Mucosa of stomach (tissue), 1 donor: ENCODE results near the gene GABRA5.

Source experiments
- H3K27me3 ChIP-seq: one replicate; pipeline ENCODE4 v1.7.0; 2013; ENCODE audit warnings: mild to moderate bottlenecking, low read length; ENCODE audit not compliant: control insufficient read depth, insufficient read depth
- H3K36me3 ChIP-seq: one replicate; pipeline ENCODE4 v1.7.0; 2013; ENCODE audit warnings: low read length; ENCODE audit not compliant: control insufficient read depth, insufficient read depth
- H3K4me1 ChIP-seq: one replicate; pipeline ENCODE4 v1.7.0; 2013; ENCODE audit warnings: mild to moderate bottlenecking, low read length; ENCODE audit not compliant: control insufficient read depth, insufficient read depth
- H3K4me3 ChIP-seq: one replicate; pipeline ENCODE4 v1.7.0; 2013; ENCODE audit warnings: low read length
- H3K9ac ChIP-seq: one replicate; pipeline ENCODE4 v1.7.0; 2013; ENCODE audit warnings: mild to moderate bottlenecking, low read length, moderate library complexity
- H3K9me3 ChIP-seq: one replicate; pipeline ENCODE4 v1.7.0; 2013; ENCODE audit warnings: mild to moderate bottlenecking, low read length, moderate library complexity; ENCODE audit not compliant: control insufficient read depth
- donor health status: Pancreatic carcinoma.

Gene GABRA5

GRCh38 chr15:26882616-26883365, 15.9 kb downstream of the GABRA5 start:
- H3K9ac ChIP-seq: no peak overlapping the region
- no peak overlapping the region for H3K4me3 ChIP-seq
- no peaks in the 10 kb centered on the region for H3K4me1 ChIP-seq
- no peaks in the 10 kb centered on the region for H3K9me3 ChIP-seq
- H3K27me3 ChIP-seq: peaks cover 3% of the 10 kb centered on the region
- no peaks in the 10 kb centered on the region for H3K36me3 ChIP-seq

- Histone ChIP-seq H3K36me3 (no peaks in the 10 kb centered on the region), H3K9me3 (no peaks in the 10 kb centered on the region), H3K4me1 (no peaks in the 10 kb centered on the region), H3K27me3 (peaks cover 3% of the 10 kb centered on the region), H3K9ac (no peak overlapping the region), H3K4me3 (no peak overlapping the region)
These were observed 16.6 kb downstream of the GABRA5 start for GRCh38 chr15:26883466-26883865.

DNA sequence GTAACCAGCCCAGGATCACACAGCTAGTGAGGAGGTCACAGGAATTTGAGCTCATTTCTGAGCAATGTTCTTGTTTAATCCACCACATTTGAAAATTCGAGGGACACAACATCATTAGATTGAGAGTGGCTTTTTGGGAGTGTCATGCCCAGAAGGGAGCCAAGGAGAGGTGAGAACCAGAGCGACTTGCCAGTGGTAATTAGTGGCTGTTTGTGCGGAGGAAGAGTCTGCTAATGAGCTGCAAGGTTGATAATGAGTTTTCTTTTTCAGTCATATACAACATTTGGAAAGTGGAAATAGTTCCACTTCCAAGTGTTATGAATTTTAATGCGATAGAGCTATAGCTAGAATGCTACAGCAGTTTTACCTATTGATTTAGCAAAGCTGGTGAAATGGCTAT, 19.7 kb downstream of the GABRA5 start:
- H3K36me3 ChIP-seq: no peaks in the 10 kb centered on the region
- H3K9ac ChIP-seq: no peak overlapping the region
- H3K27me3 ChIP-seq: peaks cover 3% of the 10 kb centered on the region
- H3K4me1 ChIP-seq: no peaks in the 10 kb centered on the region
- H3K9me3 ChIP-seq: no peaks in the 10 kb centered on the region
- no peak overlapping the region for H3K4me3 ChIP-seq

DNA sequence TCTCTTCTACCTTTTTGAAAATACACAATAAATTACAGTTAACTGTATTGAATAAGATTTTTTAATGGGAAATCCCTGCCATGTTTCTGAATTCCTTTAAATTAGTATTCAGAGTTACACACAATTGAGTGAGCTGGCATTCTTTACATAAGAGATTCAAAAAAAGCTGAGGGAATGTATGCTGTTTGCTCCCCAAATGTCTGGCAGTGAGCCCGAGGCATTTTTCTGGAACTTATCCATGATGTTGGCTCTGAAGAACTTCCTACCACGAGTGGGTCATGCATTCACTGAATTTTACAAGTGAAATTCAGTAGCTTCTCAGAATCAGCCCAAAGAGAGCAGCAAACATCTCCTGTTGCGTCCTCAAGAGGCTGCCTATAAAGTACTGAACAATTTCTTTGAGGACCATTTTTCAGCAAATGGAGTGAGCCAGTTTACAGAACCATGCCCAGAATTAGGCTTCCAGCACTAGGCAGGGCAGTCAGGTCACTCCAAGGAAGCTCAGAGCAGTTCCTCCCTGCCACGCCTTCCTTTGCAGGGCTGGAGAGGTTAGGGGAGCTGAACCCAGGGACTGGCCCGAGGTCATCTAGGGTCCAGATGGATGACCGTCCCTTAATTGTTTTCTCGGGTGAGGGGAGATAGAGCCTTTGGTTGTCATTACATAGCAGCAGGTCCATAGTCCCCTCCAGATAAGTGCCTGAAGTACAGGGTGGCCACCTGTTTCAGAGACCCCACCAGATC, 21.2 kb downstream of the GABRA5 start:
- H3K36me3 ChIP-seq: no peaks in the 10 kb centered on the region
- no peaks in the 10 kb centered on the region for H3K9me3 ChIP-seq
- H3K4me3 ChIP-seq: no peak overlapping the region
- H3K9ac ChIP-seq: no peak overlapping the region
- H3K4me1 ChIP-seq: no peaks in the 10 kb centered on the region
- no peaks in the 10 kb centered on the region for H3K27me3 ChIP-seq

- no peaks in the 10 kb centered on the region for H3K36me3 ChIP-seq
- H3K27me3 ChIP-seq: no peaks in the 10 kb centered on the region
- no peak overlapping the region for H3K4me3 ChIP-seq
- H3K9ac ChIP-seq: no peak overlapping the region
- H3K9me3 ChIP-seq: no peaks in the 10 kb centered on the region
- H3K4me1 ChIP-seq: no peaks in the 10 kb centered on the region
These were observed 21.9 kb downstream of the GABRA5 start for GRCh38 chr15:26888761-26889160.

DNA sequence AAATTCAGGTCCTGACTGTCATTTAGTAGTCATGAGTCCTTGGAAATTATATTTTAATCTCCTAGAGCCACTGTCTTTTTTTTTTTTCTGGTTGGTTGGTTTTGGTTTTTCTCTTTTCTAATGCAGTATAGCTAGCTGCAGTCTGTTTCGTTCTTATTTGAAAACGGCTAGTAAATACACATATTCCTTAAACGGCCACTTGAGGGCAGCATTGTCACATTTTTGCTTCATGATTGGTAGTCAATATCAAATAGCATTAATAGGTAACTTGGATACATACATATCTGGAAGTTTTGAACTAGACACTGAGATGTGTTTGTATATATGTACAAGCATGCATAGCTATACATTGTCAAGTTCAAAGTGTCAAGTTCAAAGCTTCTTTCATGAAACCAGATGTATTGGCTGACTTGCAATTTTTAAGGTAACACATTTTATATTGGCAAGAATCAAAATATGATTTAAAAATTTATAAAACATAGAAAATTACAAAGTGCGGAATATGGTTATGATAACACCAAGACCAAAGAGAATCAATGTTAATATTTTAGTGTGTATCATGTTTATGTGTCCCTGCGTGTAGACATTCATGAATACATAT, 22.5 kb downstream of the GABRA5 start:
- Histone ChIP-seq H3K27me3 (no peaks in the 10 kb centered on the region), H3K36me3 (no peaks in the 10 kb centered on the region), H3K9ac (no peak overlapping the region), H3K4me3 (no peak overlapping the region), H3K9me3 (no peaks in the 10 kb centered on the region), H3K4me1 (no peaks in the 10 kb centered on the region)

- Histone ChIP-seq H3K9me3 (no peaks in the 10 kb centered on the region), H3K4me3 (no peak overlapping the region), H3K9ac (no peak overlapping the region), H3K36me3 (no peaks in the 10 kb centered on the region), H3K4me1 (no peaks in the 10 kb centered on the region), H3K27me3 (no peaks in the 10 kb centered on the region)
These were observed 23.6 kb downstream of the GABRA5 start for GRCh38 chr15:26890451-26890850.

GRCh38 chr15:26890988-26891387, 24.1 kb downstream of the GABRA5 start:
- Histone ChIP-seq H3K4me1 (no peaks in the 10 kb centered on the region), H3K4me3 (no peak overlapping the region), H3K9ac (no peak overlapping the region), H3K9me3 (no peaks in the 10 kb centered on the region), H3K27me3 (no peaks in the 10 kb centered on the region), H3K36me3 (no peaks in the 10 kb centered on the region)

DNA sequence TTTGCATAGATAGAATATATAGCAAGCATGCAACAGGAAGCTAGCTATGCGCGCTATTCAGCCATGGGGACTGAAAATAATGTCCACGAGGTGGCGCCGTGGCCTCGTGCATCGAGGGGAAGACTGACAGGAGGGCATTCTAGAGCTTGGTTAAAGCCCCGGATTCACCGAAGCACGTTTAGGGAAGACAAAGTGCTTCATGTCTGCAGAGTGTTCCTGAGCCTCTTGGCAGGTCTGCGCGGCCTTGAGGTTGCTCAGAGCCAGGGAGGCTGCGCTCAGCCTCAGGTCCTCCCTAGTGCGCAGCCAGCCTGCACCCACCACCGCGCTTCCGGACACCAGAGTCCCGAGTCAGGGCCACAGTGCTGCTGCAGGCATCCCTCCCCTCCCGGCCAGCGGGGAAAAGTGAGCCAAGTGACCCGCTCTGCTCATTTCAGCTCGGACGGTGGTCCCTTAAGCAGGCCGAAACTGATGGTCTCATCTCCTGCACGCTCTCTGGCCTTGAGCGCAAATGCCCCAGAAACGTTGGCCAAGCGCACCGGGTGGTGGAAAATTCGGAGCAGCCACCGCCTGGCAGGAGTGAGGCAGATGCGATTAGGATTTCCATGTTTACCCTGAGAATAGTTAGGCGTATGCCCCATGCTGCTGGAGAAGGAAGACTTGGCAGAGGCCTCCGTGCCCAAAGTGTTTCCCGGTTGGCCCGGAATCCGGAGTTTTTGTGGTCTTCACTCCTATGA, 24.8 kb downstream of the GABRA5 start:
- Histone ChIP-seq H3K27me3 (no peaks in the 10 kb centered on the region), H3K4me1 (no peaks in the 10 kb centered on the region), H3K9me3 (no peaks in the 10 kb centered on the region), H3K9ac (no peak overlapping the region), H3K4me3 (no peak overlapping the region), H3K36me3 (no peaks in the 10 kb centered on the region)

DNA sequence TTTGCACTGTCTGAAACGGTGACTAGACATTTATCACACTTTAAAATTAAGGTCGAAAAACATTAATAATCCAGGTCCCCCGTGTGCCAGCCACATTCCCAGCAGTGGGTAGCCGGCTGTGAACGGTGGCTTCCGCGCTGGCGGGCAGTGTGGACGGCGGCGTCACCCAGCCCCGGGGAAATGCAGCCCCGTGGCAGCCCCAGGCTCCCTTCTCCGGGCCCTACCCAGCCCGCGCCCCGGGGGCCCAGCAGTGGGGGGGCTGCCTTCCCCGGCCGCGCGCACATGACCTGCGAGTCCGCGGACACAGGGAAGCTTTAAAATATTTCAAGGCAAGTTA, 25.3 kb downstream of the GABRA5 start:
- Histone ChIP-seq H3K9me3 (no peaks in the 10 kb centered on the region), H3K9ac (no peak overlapping the region), H3K36me3 (no peaks in the 10 kb centered on the region), H3K4me3 (no peak overlapping the region), H3K4me1 (no peaks in the 10 kb centered on the region), H3K27me3 (no peaks in the 10 kb centered on the region)

DNA sequence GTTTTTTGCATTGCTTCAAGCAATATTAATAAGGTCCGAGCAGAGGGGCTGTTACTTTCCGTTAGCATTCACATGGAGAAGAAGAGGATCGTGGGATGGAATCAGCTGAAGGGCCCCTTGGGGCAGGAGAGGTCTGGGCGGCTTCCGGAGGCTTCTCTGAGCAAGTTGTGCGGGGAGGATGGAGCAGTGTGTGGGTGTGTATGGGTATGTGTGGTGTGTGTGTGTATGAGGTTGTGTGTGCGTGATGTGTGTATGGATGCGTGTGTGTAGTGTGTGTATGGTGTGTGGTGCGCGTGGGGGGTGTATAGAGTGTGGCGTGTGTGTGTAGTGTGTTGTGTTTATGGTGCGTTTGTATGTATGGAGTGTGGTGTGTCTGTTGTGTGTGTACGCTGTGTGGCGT, 25.8 kb downstream of the GABRA5 start:
- Histone ChIP-seq H3K27me3 (no peaks in the 10 kb centered on the region), H3K4me1 (no peaks in the 10 kb centered on the region), H3K4me3 (no peak overlapping the region), H3K9me3 (no peaks in the 10 kb centered on the region), H3K9ac (no peak overlapping the region), H3K36me3 (no peaks in the 10 kb centered on the region)
